MM.1S (cell line): ENCODE measurements around the gene E2F2.

ENCODE experiments used
- CTCF ChIP-seq: fragments of 300-600 bp; sonication (generic); IDR thresholded peaks from 2 replicates; pipeline ENCODE4 v1.5.1; 2016; ENCODE audit warnings: antibody characterized with exemption, low read length, mixed read lengths
- EZH2 ChIP-seq: fragments of 300-600 bp; sonication (generic); optimal IDR thresholded peaks from 2 replicates; pipeline ENCODE3; 2017; ENCODE audit warnings: low read depth, mild to moderate bottlenecking, antibody characterized with exemption, low read length, mixed read lengths

GRCh38 chr1:23539698-23540266 is 8.7 kb upstream of the E2F2 start:
- TF ChIP-seq CTCF = peak; percentile 97
- TF ChIP-seq EZH2 = no peak
